ENCODE results near the gene CRNN. TPM values are rescaled to one million over a fixed set of nuclear protein-coding genes. Genes with fewer than 3 reads are reported as not detected.

The CRNN gene
- total RNA-seq, 2 donors from 2014 or later = not detected

GRCh38 chr1:152380932-152381331 lies 33.1 kb downstream of the CRNN start:
- TF ChIP-seq CTCF (IDR thresholded peaks at IDR 0.05) = no peak
- no peak for DNase-seq (ENCODE audit: low spot score)
- no peak overlapping the region for H3K4me3 ChIP-seq
- H3K4me1 ChIP-seq = no peaks in the 10 kb centered on the region
- no peak overlapping the region for H3K27ac ChIP-seq
- H3K27me3 ChIP-seq = no peaks in the 10 kb centered on the region
- no peaks in the 10 kb centered on the region for H3K9me3 ChIP-seq
- no peaks in the 10 kb centered on the region for H3K36me3 ChIP-seq

GRCh38 chr1:152374451-152374850 lies 39.6 kb downstream of the CRNN start:
- no peak for DNase-seq (ENCODE audit: low spot score)
- H3K9me3 ChIP-seq = peaks cover 0 to 2% of the 10 kb centered on the region in 2 donors
- TF ChIP-seq CTCF (IDR thresholded peaks at IDR 0.05) = no peak
- H3K4me1 ChIP-seq = no peaks in the 10 kb centered on the region
- no peak overlapping the region for H3K27ac ChIP-seq
- H3K27me3 ChIP-seq = no peaks in the 10 kb centered on the region
- H3K4me3 ChIP-seq = no peak overlapping the region
- H3K36me3 ChIP-seq = no peaks in the 10 kb centered on the region

- H3K4me1 ChIP-seq = no peaks in the 10 kb centered on the region
- H3K36me3 ChIP-seq = no peaks in the 10 kb centered on the region
- no peaks in the 10 kb centered on the region for H3K27me3 ChIP-seq
- H3K4me3 ChIP-seq = no peak overlapping the region
- no peak for TF ChIP-seq CTCF (IDR thresholded peaks at IDR 0.05)
- H3K27ac ChIP-seq = no peak overlapping the region
- no peak for DNase-seq (ENCODE audit: low spot score)
- peaks cover 0 to 9% of the 10 kb centered on the region in 2 donors for H3K9me3 ChIP-seq
These were observed 41.4 kb downstream of the CRNN start for GRCh38 chr1:152372672-152373071.

- H3K36me3 ChIP-seq = no peaks in the 10 kb centered on the region
- peaks cover 0 to 9% of the 10 kb centered on the region in 2 donors for H3K9me3 ChIP-seq
- DNase-seq (ENCODE audit: low spot score) = no peak
- TF ChIP-seq CTCF (IDR thresholded peaks at IDR 0.05) = no peak
- no peaks in the 10 kb centered on the region for H3K27me3 ChIP-seq
- H3K4me1 ChIP-seq = no peaks in the 10 kb centered on the region
- H3K27ac ChIP-seq = no peak overlapping the region
- H3K4me3 ChIP-seq = no peak overlapping the region
These were observed 46.6 kb downstream of the CRNN start for GRCh38 chr1:152367436-152367835.

- Histone ChIP-seq H3K4me3 (no peak within 1 kb of the TSS), H3K27ac (no peak within 1 kb of the TSS)
- no peak for DNase-seq (ENCODE audit: low spot score)
These were observed 54.2 kb downstream of the CRNN start, which contains the start of gene FLG2 for GRCh38 chr1:152359906-152360305. Gene FLG2, minus strand, starts transcription at chr1:152360006. Its CDS starts 1,122 bp downstream, at chr1:152358884.

More at GRCh38 chr1:152359906-152360305, 54.2 kb downstream of the CRNN start, which contains the start of gene FLG2:
- Histone ChIP-seq H3K27me3 (no peaks in the 10 kb centered on the region), H3K4me1 (no peaks in the 10 kb centered on the region), H3K36me3 (no peaks in the 10 kb centered on the region), H3K9me3 (no peaks in the 10 kb centered on the region)
- no peak for TF ChIP-seq CTCF (IDR thresholded peaks at IDR 0.05)

Other genes starting within 250 kb of the CRNN start
- gene HRNR, start 190.1 kb downstream of the CRNN start, total RNA-seq = not detected
- not detected for gene FLG, start 89.0 kb downstream of the CRNN start, total RNA-seq
- not detected for gene FLG2, start 54.3 kb downstream of the CRNN start, total RNA-seq
- not detected for gene LCE5A, start 96.5 kb upstream of the CRNN start, total RNA-seq
- not detected for gene CRCT1, start 100.2 kb upstream of the CRNN start, total RNA-seq
- gene LCE3E, start 152.5 kb upstream of the CRNN start, total RNA-seq = not detected
- not detected for gene LCE3D, start 166.3 kb upstream of the CRNN start, total RNA-seq
- not detected for gene LCE3C, start 186.0 kb upstream of the CRNN start, total RNA-seq
- gene LCE3B, start 199.5 kb upstream of the CRNN start, total RNA-seq = not detected
- not detected for gene LCE3A, start 208.8 kb upstream of the CRNN start, total RNA-seq
- not detected for gene LCE2D, start 249.1 kb upstream of the CRNN start, total RNA-seq

Measured in right atrium auricular region (tissue), 2 donors.